ENCODE data around the gene MYL4.

Gene MYL4

GRCh38 chr17:47270946-47271705 lies 62.0 kb downstream of the MYL4 start:
- DNase-seq (ENCODE audit: low read depth) = peak; percentile 29
- no peak for TF ChIP-seq CTCF (IDR thresholded peaks at IDR 0.05; ENCODE audit: insufficient read depth, low read depth, low read length, missing control alignments)
- H3K4me3 ChIP-seq (ENCODE audit: low read depth, low read length) = no peak overlapping the region

GRCh38 chr17:47272491-47272890 lies 63.3 kb downstream of the MYL4 start:
- no peak overlapping the region for H3K4me3 ChIP-seq (ENCODE audit: low read depth, low read length)
- no peak for DNase-seq (ENCODE audit: low read depth)
- TF ChIP-seq CTCF (IDR thresholded peaks at IDR 0.05; ENCODE audit: insufficient read depth, low read depth, low read length, missing control alignments) = no peak

- H3K4me3 ChIP-seq (ENCODE audit: low read depth, low read length) = no peak overlapping the region
- no peak for DNase-seq (ENCODE audit: low read depth)
- no peak for TF ChIP-seq CTCF (IDR thresholded peaks at IDR 0.05; ENCODE audit: insufficient read depth, low read depth, low read length, missing control alignments)
These were observed 64.1 kb downstream of the MYL4 start for GRCh38 chr17:47273245-47273644.

All from GM12865 (cell line).